ENCODE results near the gene DAP. TPM values are rescaled to one million over a fixed set of nuclear protein-coding genes. Genes with fewer than 3 reads are reported as not detected.

DAP gene
- total RNA-seq, 1 experiment from 2014 or later: 47.2 TPM

GRCh38 chr5:10645146-10645545 lies 115.9 kb downstream of the DAP start:
- 0 out of 2 replicates have a peak, but pooled peaks cover 4% of the 10 kb centered on the region for H3K79me2 ChIP-seq (ENCODE audit: insufficient read depth, low read length)
- no peak for DNase-seq
- no peak overlapping the region for H3K14ac ChIP-seq (ENCODE audit: insufficient read depth, low read length)
- no peak overlapping the region for H3K56ac ChIP-seq (ENCODE audit: insufficient read length, low read depth, low read length)
- Mint-ChIP-seq H3K4me3 (no peak overlapping the region), H3K27ac (no peak overlapping the region), H3K9me3 (no peaks in the 10 kb centered on the region), H3K36me3 (ENCODE audit: insufficient read depth in 1 of 3, low read depth in 3 of 3) (peaks cover 0 to 5% (median 2%) of the 10 kb centered on the region in 3 experiments; a peak in 3 of 7 replicates), H3K4me1 (peaks cover 9 to 16% of the 10 kb centered on the region in 2 experiments), H3K27me3 (ENCODE audit: low read depth) (peaks cover 2% of the 10 kb centered on the region; the same call in 1 of the 2 replicates)
- no peaks in the 10 kb centered on the region; the same call in 1 of the 2 replicates for H3K4me1 ChIP-seq (ENCODE audit: insufficient read depth, low read length)
- H3K27me3 ChIP-seq (ENCODE audit: insufficient read depth, low read length): no peaks in the 10 kb centered on the region
- no CpG with 5 or more reads among the region's 3 CpGs for WGBS (ENCODE audit: extremely low coverage, insufficient read length, low lambda C conversion rate)
- no peak overlapping the region for H2BK5ac ChIP-seq (ENCODE audit: insufficient read length, low read length)
- H4K8ac ChIP-seq (replicated peaks; ENCODE audit: insufficient read length, low read depth, low read length): no peak overlapping the region
- H2BK12ac ChIP-seq (ENCODE audit: insufficient read length, low read depth, low read length): no peak overlapping the region
- no peak overlapping the region for H2BK20ac ChIP-seq (ENCODE audit: low read depth, low read length, poor library complexity, severe bottlenecking)
- no peaks in the 10 kb centered on the region for H3K23me2 ChIP-seq (ENCODE audit: insufficient read length, low read depth, low read length, poor library complexity, severe bottlenecking)
- no peak overlapping the region for H3K27ac ChIP-seq (ENCODE audit: insufficient read length, low read depth, low read length)
- H3K23ac ChIP-seq (ENCODE audit: insufficient read length, low read depth, low read length): no peak overlapping the region
- H3T11ph ChIP-seq (ENCODE audit: low read length): no peak overlapping the region
- no peak overlapping the region for H3K18ac ChIP-seq (ENCODE audit: insufficient read length, low read depth, low read length)
- H2AK5ac ChIP-seq (ENCODE audit: insufficient read length, low read length): no peak overlapping the region
- H3K4ac ChIP-seq (ENCODE audit: low read depth, low read length): no peak overlapping the region
- H4K5ac ChIP-seq (ENCODE audit: insufficient read length, low read depth, low read length): no peak overlapping the region
- H3K4me2 ChIP-seq (ENCODE audit: insufficient read depth, insufficient read length, low read length): no peak overlapping the region
- no peak overlapping the region for H3K9ac ChIP-seq (ENCODE audit: extremely low read depth, insufficient read length, low read length)
- TF ChIP-seq, protein P1, sequence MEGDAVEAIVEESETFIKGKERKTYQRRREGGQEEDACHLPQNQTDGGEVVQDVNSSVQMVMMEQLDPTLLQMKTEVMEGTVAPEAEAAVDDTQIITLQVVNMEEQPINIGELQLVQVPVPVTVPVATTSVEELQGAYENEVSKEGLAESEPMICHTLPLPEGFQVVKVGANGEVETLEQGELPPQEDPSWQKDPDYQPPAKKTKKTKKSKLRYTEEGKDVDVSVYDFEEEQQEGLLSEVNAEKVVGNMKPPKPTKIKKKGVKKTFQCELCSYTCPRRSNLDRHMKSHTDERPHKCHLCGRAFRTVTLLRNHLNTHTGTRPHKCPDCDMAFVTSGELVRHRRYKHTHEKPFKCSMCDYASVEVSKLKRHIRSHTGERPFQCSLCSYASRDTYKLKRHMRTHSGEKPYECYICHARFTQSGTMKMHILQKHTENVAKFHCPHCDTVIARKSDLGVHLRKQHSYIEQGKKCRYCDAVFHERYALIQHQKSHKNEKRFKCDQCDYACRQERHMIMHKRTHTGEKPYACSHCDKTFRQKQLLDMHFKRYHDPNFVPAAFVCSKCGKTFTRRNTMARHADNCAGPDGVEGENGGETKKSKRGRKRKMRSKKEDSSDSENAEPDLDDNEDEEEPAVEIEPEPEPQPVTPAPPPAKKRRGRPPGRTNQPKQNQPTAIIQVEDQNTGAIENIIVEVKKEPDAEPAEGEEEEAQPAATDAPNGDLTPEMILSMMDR (conservative IDR thresholded peaks at IDR 0.05): no peak
- no peak overlapping the region for H4K91ac ChIP-seq (ENCODE audit: insufficient read length, low read depth, low read length)
- H3K79me1 ChIP-seq (ENCODE audit: insufficient read depth, low read depth, low read length, poor library complexity, severe bottlenecking): no peaks in the 10 kb centered on the region
- no peaks in the 10 kb centered on the region for H3K9me3 ChIP-seq (ENCODE audit: control insufficient read depth, low read depth, low read length)
- no peak overlapping the region for H2BK120ac ChIP-seq (ENCODE audit: low read depth, low read length, poor library complexity, severe bottlenecking)
- no peak overlapping the region for H2BK15ac ChIP-seq (ENCODE audit: low read depth, low read length)
- H4K20me1 ChIP-seq (ENCODE audit: control insufficient read depth, insufficient read depth, insufficient read length): no peaks in the 10 kb centered on the region
- H2AFZ ChIP-seq (ENCODE audit: low read length): no peak overlapping the region

Data from H9 (cell line).